ENCODE results near the gene CRYBA1. TPM values are rescaled to one million over a fixed set of nuclear protein-coding genes. Genes with fewer than 3 reads are reported as not detected.
A peak's percentile ranks its signal among the peaks of the same experiment; 100 is the strongest.

Gene CRYBA1
- total and polyA plus RNA-seq, 8 donors = not detected

GRCh38 chr17:29289852-29290251 is 43.2 kb downstream of the CRYBA1 start:
- H3K4me1 ChIP-seq = peaks cover 12 to 42% (median 18%) of the 10 kb centered on the region in 3 donors
- FAIRE-seq = no peak
- no peak for ATAC-seq
- no peaks in the 10 kb centered on the region for H3K9me3 ChIP-seq
- 85 to 90% methylated on average over 9 of the region's 9 CpGs for WGBS, 2 donors
- H3K27ac ChIP-seq = no peak overlapping the region
- H3K36me3 ChIP-seq = peaks cover 0 to 22% (median 3%) of the 10 kb centered on the region in 3 donors
- no peak for DNase-seq
- intact Hi-C loops (cut with DNase I) = loop anchor here in 1 of 3 donors (10.0 kb wide), 1 partner anchor 145 kb away; no protein-coding TSS in a partner anchor
- no peak for TF ChIP-seq CTCF (IDR thresholded peaks at IDR 0.05)
- no peak overlapping the region for H3K4me3 ChIP-seq
- no peaks in the 10 kb centered on the region for H3K27me3 ChIP-seq

- DNase-seq (no peak), FAIRE-seq (peak; percentile 29), ATAC-seq (peak in 3 of 4 donors; percentile 9 to 34 (median 14))
- peak; percentile 33 to 55 (median 38) for TF ChIP-seq CTCF (IDR thresholded peaks at IDR 0.05)
- Histone ChIP-seq H3K36me3 (peaks cover 0 to 9% (median 0%) of the 10 kb centered on the region in 3 donors), H3K9me3 (no peaks in the 10 kb centered on the region), H3K4me3 (peak overlapping the region in 2 of 4 donors; percentile 93 to 99), H3K4me1 (peaks cover 12 to 46% (median 18%) of the 10 kb centered on the region in 3 donors), H3K27me3 (no peaks in the 10 kb centered on the region), H3K27ac (peak overlapping the region in 2 of 4 donors; percentile 97)
- intact Hi-C loops (cut with DNase I) = no loop called here
- 4% methylated on average over 5 of the region's 5 CpGs for WGBS, 2 donors
Observed at GRCh38 chr17:29291163-29291752, 44.6 kb downstream of the CRYBA1 start.

GRCh38 chr17:29292071-29292991 is 45.7 kb downstream of the CRYBA1 start:
- intact Hi-C loops (cut with DNase I) = no loop called here

More at GRCh38 chr17:29292071-29292991, 45.7 kb downstream of the CRYBA1 start:
- ATAC-seq (peak in 3 of 4 donors; percentile 1 to 26 (median 2)), FAIRE-seq (no peak), DNase-seq (peak; percentile 48 to 78 (median 64))
- TF ChIP-seq CTCF (IDR thresholded peaks at IDR 0.05) = no peak
- Histone ChIP-seq H3K4me3 (peak overlapping the region; percentile 82 to 99 (median 96)), H3K27ac (peak overlapping the region; percentile 93 to 97 (median 95)), H3K27me3 (no peaks in the 10 kb centered on the region), H3K9me3 (no peaks in the 10 kb centered on the region), H3K4me1 (peaks cover 12 to 44% (median 18%) of the 10 kb centered on the region in 3 donors), H3K36me3 (no peaks in the 10 kb centered on the region)
- 1 to 2% methylated on average over 35 to 68 of the region's 77 CpGs for WGBS, 2 donors

All from pancreas (tissue), 10 donors.